ENCODE data around the gene GREB1L. TPM values are rescaled to one million over a fixed set of nuclear protein-coding genes. Genes with fewer than 3 reads are reported as not detected.

The GREB1L gene
- total RNA-seq, 2 experiments from 2014 or later: not detected

- DNase-seq (ENCODE audit: low spot score): no peak
- Histone ChIP-seq H3K36me3 (ENCODE audit: insufficient read depth, low read length) (no peaks in the 10 kb centered on the region), H3K4me3 (ENCODE audit: low read depth, low read length, poor library complexity, severe bottlenecking) (no peak overlapping the region), H3K9me2 (ENCODE audit: insufficient read depth, low read length) (no peaks in the 10 kb centered on the region), H3K79me2 (ENCODE audit: insufficient read depth, low read depth, low read length) (no peaks in the 10 kb centered on the region), H3K27ac (ENCODE audit: low read depth, low read length, poor library complexity, severe bottlenecking) (no peak overlapping the region), H2AFZ (ENCODE audit: low read length) (no peak overlapping the region), H3K4me2 (ENCODE audit: low read length) (no peak overlapping the region), H3K9me3 (ENCODE audit: low read length) (no peaks in the 10 kb centered on the region), H3K4me1 (ENCODE audit: insufficient read depth, low read length, poor library complexity, severe bottlenecking) (no peaks in the 10 kb centered on the region), H4K20me1 (ENCODE audit: insufficient read depth, low read length) (no peaks in the 10 kb centered on the region)
- intact Hi-C loops (cut with micrococcal nuclease; ENCODE audit: unreplicated experiment): no loop called here
- CTCF ChIA-PET (ENCODE audit: unreplicated experiment): no interaction called here
- POLR2A ChIA-PET: no interaction called here
- no TSS peak for BruUV-seq (replicated peaks)
- TF ChIP-seq, protein P1, sequence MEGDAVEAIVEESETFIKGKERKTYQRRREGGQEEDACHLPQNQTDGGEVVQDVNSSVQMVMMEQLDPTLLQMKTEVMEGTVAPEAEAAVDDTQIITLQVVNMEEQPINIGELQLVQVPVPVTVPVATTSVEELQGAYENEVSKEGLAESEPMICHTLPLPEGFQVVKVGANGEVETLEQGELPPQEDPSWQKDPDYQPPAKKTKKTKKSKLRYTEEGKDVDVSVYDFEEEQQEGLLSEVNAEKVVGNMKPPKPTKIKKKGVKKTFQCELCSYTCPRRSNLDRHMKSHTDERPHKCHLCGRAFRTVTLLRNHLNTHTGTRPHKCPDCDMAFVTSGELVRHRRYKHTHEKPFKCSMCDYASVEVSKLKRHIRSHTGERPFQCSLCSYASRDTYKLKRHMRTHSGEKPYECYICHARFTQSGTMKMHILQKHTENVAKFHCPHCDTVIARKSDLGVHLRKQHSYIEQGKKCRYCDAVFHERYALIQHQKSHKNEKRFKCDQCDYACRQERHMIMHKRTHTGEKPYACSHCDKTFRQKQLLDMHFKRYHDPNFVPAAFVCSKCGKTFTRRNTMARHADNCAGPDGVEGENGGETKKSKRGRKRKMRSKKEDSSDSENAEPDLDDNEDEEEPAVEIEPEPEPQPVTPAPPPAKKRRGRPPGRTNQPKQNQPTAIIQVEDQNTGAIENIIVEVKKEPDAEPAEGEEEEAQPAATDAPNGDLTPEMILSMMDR (conservative IDR thresholded peaks at IDR 0.05; ENCODE audit: low read length): no peak
- TF ChIP-seq EZH2phosphoT487 (IDR thresholded peaks at IDR 0.05; ENCODE audit: borderline replicate concordance, low read depth, low read length): no peak
Observed at GRCh38 chr18:21441670-21442069, 199.6 kb downstream of the GREB1L start.

DNA sequence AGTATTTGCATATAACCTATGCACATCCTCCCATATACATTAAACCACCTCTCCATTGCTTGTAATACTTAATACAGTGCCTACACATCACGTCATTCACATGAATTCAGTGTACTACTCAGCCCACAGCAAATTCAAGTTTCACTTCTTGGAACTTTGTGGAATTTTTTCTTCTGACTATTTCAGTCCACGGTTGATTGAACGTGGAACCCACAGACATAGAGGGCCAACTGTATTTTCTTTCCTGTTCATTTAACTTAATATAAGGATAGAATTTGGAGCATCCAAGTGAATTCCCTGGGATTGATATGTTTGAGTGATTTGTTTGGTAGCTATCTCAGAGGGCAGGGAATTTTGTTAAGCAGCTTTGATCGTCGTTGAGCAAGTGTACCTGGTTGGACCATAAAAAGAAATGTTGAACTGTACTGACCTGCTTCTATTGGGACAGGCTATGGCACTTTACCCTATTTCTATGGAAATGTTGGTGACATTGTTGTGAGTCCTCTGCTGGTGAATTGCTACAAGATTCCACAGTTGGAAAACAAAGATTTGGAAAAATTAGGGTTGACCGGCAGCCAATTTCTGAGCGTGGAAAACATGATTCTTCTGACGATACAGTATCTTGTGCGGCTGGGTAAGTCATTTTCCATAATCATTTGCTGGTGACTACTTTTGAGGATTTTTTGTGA lies 201.9 kb downstream of the GREB1L start:
- ChIA-PET POLR2A (no interaction called here), CTCF (ENCODE audit: unreplicated experiment) (no interaction called here)
- Histone ChIP-seq H3K4me3 (ENCODE audit: low read depth, low read length, poor library complexity, severe bottlenecking) (no peak overlapping the region), H3K9me3 (ENCODE audit: low read length) (no peaks in the 10 kb centered on the region), H4K20me1 (ENCODE audit: insufficient read depth, low read length) (no peaks in the 10 kb centered on the region), H3K36me3 (ENCODE audit: insufficient read depth, low read length) (no peaks in the 10 kb centered on the region), H3K27ac (ENCODE audit: low read depth, low read length, poor library complexity, severe bottlenecking) (no peak overlapping the region), H3K79me2 (ENCODE audit: insufficient read depth, low read depth, low read length) (no peaks in the 10 kb centered on the region), H3K4me2 (ENCODE audit: low read length) (no peak overlapping the region), H3K4me1 (ENCODE audit: insufficient read depth, low read length, poor library complexity, severe bottlenecking) (no peaks in the 10 kb centered on the region), H3K9me2 (ENCODE audit: insufficient read depth, low read length) (no peaks in the 10 kb centered on the region), H2AFZ (ENCODE audit: low read length) (no peak overlapping the region)
- BruUV-seq (replicated peaks): no TSS peak
- DNase-seq (ENCODE audit: low spot score): no peak
- intact Hi-C loops (cut with micrococcal nuclease; ENCODE audit: unreplicated experiment): loop anchor here (2.0 kb wide), 1 partner anchor 249 kb away; no protein-coding TSS in a partner anchor
- TF ChIP-seq, protein P1 (conservative IDR thresholded peaks at IDR 0.05; ENCODE audit: low read length): no peak
- no peak for TF ChIP-seq EZH2phosphoT487 (IDR thresholded peaks at IDR 0.05; ENCODE audit: borderline replicate concordance, low read depth, low read length)

DNA sequence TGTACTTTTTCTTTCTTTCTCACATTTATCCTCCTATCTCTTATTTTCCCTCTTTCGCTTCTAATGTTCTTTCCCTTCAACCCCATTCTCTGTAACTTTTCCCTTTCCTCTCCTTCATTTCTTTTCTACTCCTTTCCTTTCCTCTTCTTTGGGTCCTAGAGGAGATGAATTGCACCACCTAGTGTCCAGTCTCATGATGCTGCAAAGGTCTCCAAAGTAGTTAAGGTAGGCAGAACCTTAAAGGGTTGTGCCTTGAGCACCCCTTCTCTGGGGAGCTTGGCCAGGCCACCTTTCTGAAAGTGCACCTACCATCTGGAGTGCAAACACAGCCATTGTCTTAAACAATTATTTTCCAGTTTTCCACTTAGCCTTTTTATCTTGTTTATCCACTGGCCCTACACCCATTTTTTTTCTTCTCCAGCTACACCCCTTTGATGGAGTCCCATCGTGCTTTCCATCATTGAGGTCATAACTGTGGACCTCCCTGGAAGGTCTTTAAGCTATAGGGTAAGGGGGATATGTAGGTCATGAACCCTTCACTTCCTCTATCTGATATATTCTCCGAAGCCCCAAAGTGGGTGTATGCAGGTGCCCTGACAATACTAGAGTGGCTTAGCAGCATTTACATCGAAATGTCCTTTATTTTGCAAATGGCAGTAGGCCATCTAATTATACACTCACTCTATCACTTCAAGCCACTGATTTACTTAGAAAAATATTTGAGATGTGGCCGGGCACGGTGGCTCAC lies 202.6 kb downstream of the GREB1L start:
- Histone ChIP-seq H3K9me3 (ENCODE audit: low read length) (no peaks in the 10 kb centered on the region), H3K9me2 (ENCODE audit: insufficient read depth, low read length) (no peaks in the 10 kb centered on the region), H2AFZ (ENCODE audit: low read length) (no peak overlapping the region), H3K4me3 (ENCODE audit: low read depth, low read length, poor library complexity, severe bottlenecking) (no peak overlapping the region), H3K27ac (ENCODE audit: low read depth, low read length, poor library complexity, severe bottlenecking) (no peak overlapping the region), H3K4me1 (ENCODE audit: insufficient read depth, low read length, poor library complexity, severe bottlenecking) (no peaks in the 10 kb centered on the region), H3K4me2 (ENCODE audit: low read length) (no peak overlapping the region), H3K79me2 (ENCODE audit: insufficient read depth, low read depth, low read length) (no peaks in the 10 kb centered on the region), H4K20me1 (ENCODE audit: insufficient read depth, low read length) (no peaks in the 10 kb centered on the region), H3K36me3 (ENCODE audit: insufficient read depth, low read length) (no peaks in the 10 kb centered on the region)
- ChIA-PET POLR2A (interaction anchor here (0.5 kb wide), 1 partner anchor 481 kb away, joined by 3 read pairs; no protein-coding TSS in a partner anchor), CTCF (ENCODE audit: unreplicated experiment) (no interaction called here)
- no peak for TF ChIP-seq EZH2phosphoT487 (IDR thresholded peaks at IDR 0.05; ENCODE audit: borderline replicate concordance, low read depth, low read length)
- TF ChIP-seq, protein P1 (conservative IDR thresholded peaks at IDR 0.05; ENCODE audit: low read length): peak; percentile 88
- no TSS peak for BruUV-seq (replicated peaks)
- DNase-seq (ENCODE audit: low spot score): peak; percentile 42
- intact Hi-C loops (cut with micrococcal nuclease; ENCODE audit: unreplicated experiment): loop anchor here (2.0 kb wide), 1 partner anchor 250 kb away; no protein-coding TSS in a partner anchor
